H9 (cell line): ENCODE data around the gene ZNF239. TPM values are rescaled to one million over a fixed set of nuclear protein-coding genes. Genes with fewer than 3 reads are reported as not detected.

Source experiments
- DNase-seq: peaks from one replicate; pipeline ENCODE4 v3.0.0-alpha.2; 2017
- H2AFZ ChIP-seq: one replicate; pipeline ENCODE4 v1.6.1; 2013; ENCODE audit warnings: mild to moderate bottlenecking, low read length, control low read depth, moderate library complexity
- H2AK5ac ChIP-seq: 2 replicates; pipeline ENCODE4 v1.6.1; 2013; ENCODE audit warnings: low read length, control low read depth, mixed read lengths; ENCODE audit not compliant: insufficient read length
- H2BK120ac ChIP-seq: one replicate; pipeline ENCODE4 v1.6.1; 2013; ENCODE audit warnings: low read depth, mild to moderate bottlenecking, low read length, control low read depth, inconsistent platforms; ENCODE audit not compliant: poor library complexity, severe bottlenecking
- H2BK12ac ChIP-seq: 2 replicates; pipeline ENCODE4 v1.6.1; 2013; ENCODE audit warnings: low read length, control low read depth, mixed read lengths, low read depth; ENCODE audit not compliant: insufficient read length
- H2BK15ac ChIP-seq: 2 replicates; pipeline ENCODE4 v1.6.1; 2013; ENCODE audit warnings: low read depth, low read length, control low read depth
- H2BK20ac ChIP-seq: one replicate; pipeline ENCODE4 v1.6.1; 2013; ENCODE audit warnings: low read depth, mild to moderate bottlenecking, low read length, control low read depth, inconsistent platforms; ENCODE audit not compliant: poor library complexity, severe bottlenecking
- H2BK5ac ChIP-seq: 2 replicates; pipeline ENCODE4 v1.6.1; 2013; ENCODE audit warnings: low read length, control low read depth, mixed read lengths; ENCODE audit not compliant: insufficient read length
- H3K14ac ChIP-seq: 2 replicates; pipeline ENCODE4 v1.6.1; 2013; ENCODE audit warnings: low read length, control low read depth; ENCODE audit not compliant: insufficient read depth
- H3K18ac ChIP-seq: 2 replicates; pipeline ENCODE4 v1.6.1; 2013; ENCODE audit warnings: low read depth, mild to moderate bottlenecking, mixed read lengths, low read length, control low read depth; ENCODE audit not compliant: insufficient read length
- H3K23ac ChIP-seq: 2 replicates; pipeline ENCODE4 v1.6.1; 2013; ENCODE audit warnings: low read length, control low read depth, mixed read lengths, low read depth; ENCODE audit not compliant: insufficient read length
- H3K23me2 ChIP-seq: 2 replicates; pipeline ENCODE4 v1.6.1; 2013; ENCODE audit warnings: low read depth, mild to moderate bottlenecking, mixed read lengths, low read length, control low read depth; ENCODE audit not compliant: insufficient read length, poor library complexity, severe bottlenecking
- H3K27ac ChIP-seq: 2 replicates; pipeline ENCODE4 v1.5.1; 2013; ENCODE audit warnings: low read length, control low read depth, mixed read lengths, low read depth; ENCODE audit not compliant: insufficient read length
- H3K27me3 ChIP-seq: 2 replicates; pipeline ENCODE4 v1.6.1; 2013; ENCODE audit warnings: low read length, control low read depth, inconsistent platforms; ENCODE audit not compliant: insufficient read depth
- H3K4ac ChIP-seq: 2 replicates; pipeline ENCODE4 v1.6.1; 2013; ENCODE audit warnings: low read depth, mild to moderate bottlenecking, control low read depth, inconsistent platforms, low read length, moderate library complexity
- H3K4me1 ChIP-seq: 2 replicates; pipeline ENCODE4 v1.6.1; 2013; ENCODE audit warnings: low read length, control low read depth, inconsistent platforms; ENCODE audit not compliant: insufficient read depth
- H3K4me2 ChIP-seq: 2 replicates; pipeline ENCODE4 v1.6.1; 2013; ENCODE audit warnings: low read length, control low read depth, mixed read lengths; ENCODE audit not compliant: insufficient read length, insufficient read depth
- H3K56ac ChIP-seq: 2 replicates; pipeline ENCODE4 v1.6.1; 2013; ENCODE audit warnings: low read depth, mild to moderate bottlenecking, mixed read lengths, low read length, control low read depth; ENCODE audit not compliant: insufficient read length
- H3K79me1 ChIP-seq: 2 replicates; pipeline ENCODE4 v1.6.1; 2013; ENCODE audit warnings: low read depth, mild to moderate bottlenecking, moderate library complexity, low read length, control low read depth, inconsistent platforms; ENCODE audit not compliant: insufficient read depth, poor library complexity, severe bottlenecking
- H3K79me2 ChIP-seq: 2 replicates; pipeline ENCODE4 v1.6.1; 2013; ENCODE audit warnings: low read length, control low read depth, inconsistent platforms; ENCODE audit not compliant: insufficient read depth
- H3K9ac ChIP-seq: 2 replicates; pipeline ENCODE4 v1.6.1; 2013; ENCODE audit warnings: low read length, control low read depth, mixed read lengths; ENCODE audit not compliant: insufficient read length; ENCODE audit errors: extremely low read depth
- H3K9me3 ChIP-seq: one replicate; pipeline ENCODE4 v1.6.1; 2013; ENCODE audit warnings: low read depth, low read length, inconsistent platforms; ENCODE audit not compliant: control insufficient read depth
- H3T11ph ChIP-seq: one replicate; pipeline ENCODE4 v1.6.1; 2013; ENCODE audit warnings: mild to moderate bottlenecking, low read length, control low read depth, inconsistent platforms
- H4K20me1 ChIP-seq: one replicate; pipeline ENCODE4 v1.6.1; 2013; ENCODE audit not compliant: control insufficient read depth, insufficient read length, insufficient read depth
- H4K5ac ChIP-seq: 2 replicates; pipeline ENCODE4 v1.6.1; 2013; ENCODE audit warnings: low read depth, mild to moderate bottlenecking, mixed read lengths, low read length, control low read depth; ENCODE audit not compliant: insufficient read length
- H4K8ac ChIP-seq: replicated peaks from 2 replicates; pipeline ENCODE4 v1.6.1; 2013; ENCODE audit warnings: low read length, control low read depth, mixed read lengths, low read depth; ENCODE audit not compliant: insufficient read length
- H4K91ac ChIP-seq: 2 replicates; pipeline ENCODE4 v1.6.1; 2013; ENCODE audit warnings: low read depth, mild to moderate bottlenecking, moderate library complexity, mixed read lengths, low read length, control low read depth; ENCODE audit not compliant: insufficient read length
- H3K27ac Mint-ChIP-seq, 3 experiments: 2 replicates in 2 of 3; 3 replicates in 1 of 3; pipeline ENCODE4 v1.8.0; 2020 to 2021; ENCODE audit warnings: mixed read lengths in 3 of 3, mild to moderate bottlenecking in 1 of 3, moderate library complexity in 1 of 3
- H3K27me3 Mint-ChIP-seq: 2 replicates; pipeline ENCODE4 v1.8.0; 2021; ENCODE audit warnings: low read depth, mild to moderate bottlenecking, moderate library complexity, mixed read lengths
- H3K36me3 Mint-ChIP-seq, 3 experiments: 2 replicates in 2 of 3; 3 replicates in 1 of 3; pipeline ENCODE4 v1.8.0; 2020 to 2021; ENCODE audit warnings: low read depth in 3 of 3, mixed read lengths in 3 of 3; ENCODE audit not compliant: insufficient read depth in 1 of 3
- H3K4me1 Mint-ChIP-seq, 2 experiments: 2 replicates each; pipeline ENCODE4 v1.8.0; 2020; ENCODE audit warnings: mixed read lengths in 2 of 2
- H3K4me3 Mint-ChIP-seq, 2 experiments: 2 replicates in 1 of 2; 3 replicates in 1 of 2; pipeline ENCODE4 v1.8.0; 2020 to 2021; ENCODE audit warnings: mild to moderate bottlenecking in 2 of 2, mixed read lengths in 2 of 2, moderate library complexity in 1 of 2
- H3K9me3 Mint-ChIP-seq, 2 experiments: 2 replicates in 1 of 2; 3 replicates in 1 of 2; pipeline ENCODE4 v1.8.0; 2020; ENCODE audit warnings: mild to moderate bottlenecking in 2 of 2, mixed read lengths in 2 of 2, moderate library complexity in 1 of 2
- CTCF ChIP-seq: fragments of 200-600 bp; sonication (generic); conservative IDR thresholded peaks from 3 replicates; pipeline ENCODE4 v1.8.0; 2021; ENCODE audit warnings: antibody characterized with exemption, mild to moderate bottlenecking
- WGBS: extraction: QIAGEN DNeasy Blood & Tissue Kit; methylation state at CpG from one replicate; pipeline ENCODE4 v1.1.7; 2013; ENCODE audit warnings: missing lambda C conversion rate, low lambda C conversion rate, mixed read lengths; ENCODE audit not compliant: insufficient read length; ENCODE audit errors: extremely low coverage; 5-methylcytosine and 5-hydroxymethylcytosine counted together
- total RNA-seq: library from RNA; stranded (reverse); gene quantifications from 2 replicates; pipeline ENCODE4 v1.2.1, GENCODE V29; 2021

The ZNF239 gene
- total RNA-seq, 1 experiment from 2014 or later: 16.2 TPM

DNA sequence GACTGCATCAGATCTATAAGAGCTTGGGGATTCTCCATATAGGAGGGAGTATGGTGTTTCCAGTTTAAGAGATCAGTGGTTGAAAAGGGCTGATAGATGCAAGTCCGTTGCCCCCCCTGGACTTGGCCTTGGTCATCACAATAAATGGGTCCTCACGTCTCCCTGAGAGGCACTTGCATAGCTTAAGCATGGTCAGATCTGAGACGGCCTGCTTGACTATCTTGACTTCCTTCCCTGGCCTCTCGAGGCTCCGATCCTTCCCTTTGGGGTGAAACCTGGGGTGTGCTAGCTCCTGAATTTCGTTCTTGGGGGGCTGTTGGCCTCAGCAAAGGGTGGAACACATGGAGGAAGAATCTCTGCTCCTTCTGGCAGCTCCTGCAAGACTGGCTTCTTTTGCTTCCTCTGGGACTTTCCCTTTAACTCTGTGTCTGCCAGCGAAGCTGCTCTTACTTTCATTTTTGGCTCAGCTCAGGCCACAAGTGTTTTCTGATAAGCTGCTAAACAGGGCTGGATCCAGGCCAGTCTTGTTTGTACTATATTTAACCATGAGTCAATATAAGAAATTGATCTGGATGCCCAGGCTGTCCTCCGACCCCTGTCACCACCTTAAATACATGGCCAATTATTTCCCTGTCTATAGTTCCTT, 20.7 kb upstream of the ZNF239 start:
- Histone ChIP-seq H3K9me3 (peaks cover 14% of the 10 kb centered on the region), H3K27ac (no peak overlapping the region), H4K91ac (no peak overlapping the region), H3K4me1 (no peaks in the 10 kb centered on the region), H3K56ac (no peak overlapping the region), H2BK5ac (no peak overlapping the region), H3K4ac (no peak overlapping the region), H2BK120ac (no peak overlapping the region), H4K8ac (no peak overlapping the region), H2AK5ac (no peak overlapping the region), H3K9ac (no peak overlapping the region), H2BK15ac (no peak overlapping the region), H3K23me2 (no peaks in the 10 kb centered on the region), H3K4me2 (no peak overlapping the region), H3K18ac (no peak overlapping the region), H3K79me1 (no peaks in the 10 kb centered on the region), H2AFZ (no peak overlapping the region), H3K14ac (no peak overlapping the region), H3T11ph (no peak overlapping the region), H4K20me1 (no peaks in the 10 kb centered on the region), H4K5ac (no peak overlapping the region), H2BK20ac (no peak overlapping the region), H3K23ac (no peak overlapping the region), H2BK12ac (no peak overlapping the region), H3K27me3 (no peaks in the 10 kb centered on the region), H3K79me2 (no peaks in the 10 kb centered on the region)
- H3K27me3 Mint-ChIP-seq: peaks cover 10% of the 10 kb centered on the region
- no peak for DNase-seq
- TF ChIP-seq CTCF: no peak
- WGBS: no CpG with 5 or more reads among the region's 8 CpGs
- no peak overlapping the region for H3K27ac Mint-ChIP-seq
- no peak overlapping the region for H3K4me3 Mint-ChIP-seq
- H3K9me3 Mint-ChIP-seq: peaks cover 53 to 60% of the 10 kb centered on the region in 2 experiments
- H3K36me3 Mint-ChIP-seq: peaks cover 0 to 7% (median 2%) of the 10 kb centered on the region in 3 experiments; a peak in 2 of 7 replicates
- H3K4me1 Mint-ChIP-seq: no peaks in the 10 kb centered on the region
